HG03066 (cell line): ENCODE measurements around the gene GDF7.

Source experiments
- ATAC-seq: cut with Tn5 transposase; IDR thresholded peaks from one replicate; pipeline ENCODE4 v1.9.1; 2021; ENCODE audit warnings: low read depth; ENCODE audit not compliant: unreplicated experiment

Gene GDF7

DNA sequence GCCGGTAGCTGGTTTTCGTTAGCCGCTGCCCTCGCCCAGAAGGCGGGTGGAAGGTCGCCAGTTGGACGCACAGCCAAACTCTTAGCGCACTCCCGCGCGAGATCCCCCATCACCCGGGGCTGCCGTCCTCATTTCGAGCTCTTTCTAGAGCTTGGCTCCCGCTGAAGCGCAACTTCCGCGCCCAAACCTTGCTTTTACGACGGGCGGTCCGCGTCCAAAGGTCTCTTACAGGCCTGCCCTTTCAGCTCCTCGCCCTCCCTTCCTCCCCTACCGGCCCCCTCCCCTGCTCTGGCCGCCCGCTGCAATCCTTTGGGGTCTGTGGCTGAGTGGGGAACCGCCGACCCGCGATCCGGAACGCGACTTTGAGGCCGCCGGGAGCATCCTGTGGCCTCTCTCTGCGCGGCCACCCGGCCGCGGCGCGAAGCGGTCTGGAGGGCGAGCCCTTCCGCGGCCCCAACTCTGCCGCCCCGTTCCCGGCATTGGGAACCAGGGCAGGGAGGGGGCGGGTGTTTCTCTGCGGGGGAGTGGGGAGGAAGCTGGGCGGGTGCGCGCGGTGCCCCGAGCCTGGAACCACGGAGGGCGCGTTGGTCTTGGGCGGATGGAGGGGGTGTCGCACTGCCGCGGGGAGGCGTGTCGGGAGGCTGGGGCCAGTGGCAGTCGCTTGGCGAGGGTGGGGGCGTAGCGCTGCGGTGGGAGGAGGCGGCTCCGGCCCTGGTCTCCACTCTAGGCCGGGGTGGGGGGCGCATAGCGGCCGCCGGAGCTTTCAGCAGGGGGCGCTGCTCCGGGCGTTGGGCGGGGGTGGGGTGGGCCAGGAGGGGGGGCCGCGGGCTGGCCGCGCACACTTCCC, at the start of gene GDF7:
TSS of gene GDF7 (plus strand) at position 841 of the 847 bp plus-strand sequence. CDS start 96 bp downstream, outside the sequence.
- no peak for ATAC-seq

DNA sequence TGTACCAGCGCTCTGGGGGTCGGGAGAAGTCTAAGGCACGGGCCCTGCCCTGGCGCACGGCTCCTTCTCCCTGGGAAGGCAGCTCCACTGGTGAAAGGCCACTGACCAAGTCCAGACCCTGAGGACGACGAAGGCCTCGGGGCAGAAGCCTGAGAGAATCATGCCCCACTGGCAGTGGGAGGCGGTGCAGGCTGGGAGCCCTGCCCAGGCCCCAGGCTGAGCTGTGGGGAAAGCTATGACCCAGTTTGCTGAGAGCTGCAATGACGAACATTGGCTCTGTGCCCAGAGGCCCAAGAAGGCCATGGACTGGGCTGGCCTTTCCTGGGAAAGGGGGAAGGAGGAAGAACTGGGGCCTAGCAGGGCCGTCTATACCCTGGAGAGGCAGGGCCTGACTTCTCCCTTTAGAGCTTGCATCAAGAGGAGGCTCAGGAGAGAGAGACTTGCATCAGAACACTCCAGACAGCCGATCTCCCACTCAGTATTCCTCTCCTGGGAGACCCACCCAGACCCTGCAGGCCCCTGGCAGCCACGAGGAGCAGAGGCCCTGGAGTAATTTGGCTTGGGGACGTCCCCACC, 49.0 kb upstream of the GDF7 start:
- no peak for ATAC-seq

DNA sequence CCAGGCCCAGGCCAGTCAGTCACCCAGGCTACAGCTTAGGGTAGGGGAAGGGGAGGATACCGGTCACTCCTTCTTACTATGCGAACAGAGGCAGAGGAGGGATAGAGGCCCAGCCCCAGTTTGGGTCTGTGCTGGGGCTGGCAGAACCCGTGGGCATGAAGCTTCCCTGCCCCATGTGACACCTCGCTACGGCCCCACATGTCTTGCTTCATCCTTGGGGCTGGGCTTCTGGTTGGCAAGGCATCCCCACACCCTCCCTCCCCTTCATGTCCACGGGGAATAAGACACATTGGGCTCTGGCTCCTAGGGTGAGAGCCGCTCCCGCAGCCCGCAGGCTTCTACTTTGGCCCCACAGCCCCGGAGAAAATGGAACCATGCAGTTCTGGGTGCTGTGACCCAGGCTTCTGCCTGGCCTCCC, 48.5 kb upstream of the GDF7 start:
- ATAC-seq, result no peak

DNA sequence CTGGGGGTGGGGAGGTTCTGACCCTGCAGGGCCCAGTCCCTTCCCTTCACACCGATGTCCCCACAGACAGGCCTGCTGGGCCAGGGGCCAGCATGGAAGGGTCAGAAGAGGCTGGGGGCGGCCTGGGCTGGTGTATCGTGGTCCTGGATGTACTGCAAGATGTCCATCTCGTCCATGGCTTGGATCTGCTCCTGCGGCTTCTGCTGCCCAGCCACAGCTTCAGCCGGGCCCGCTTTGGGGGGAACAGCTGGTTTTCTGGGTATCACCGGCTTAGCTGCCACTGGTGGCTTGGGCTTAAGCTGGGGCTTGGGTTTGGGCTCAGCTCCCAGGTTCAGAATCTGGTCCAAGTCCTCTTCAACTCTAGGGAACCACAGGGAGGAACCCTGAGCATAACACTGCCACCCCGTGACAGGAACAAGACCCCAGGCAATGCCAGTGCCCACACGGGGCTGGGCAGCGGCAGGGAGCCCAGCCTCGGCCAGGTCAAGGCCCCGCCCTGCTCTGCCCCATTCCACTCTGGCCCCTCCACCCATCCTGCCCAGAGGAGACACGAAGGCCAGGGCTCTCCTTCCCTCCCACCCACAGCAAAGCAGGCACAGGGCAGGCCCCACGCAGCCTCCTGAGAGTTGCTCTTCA, 47.9 kb upstream of the GDF7 start:
- ATAC-seq, result no peak

DNA sequence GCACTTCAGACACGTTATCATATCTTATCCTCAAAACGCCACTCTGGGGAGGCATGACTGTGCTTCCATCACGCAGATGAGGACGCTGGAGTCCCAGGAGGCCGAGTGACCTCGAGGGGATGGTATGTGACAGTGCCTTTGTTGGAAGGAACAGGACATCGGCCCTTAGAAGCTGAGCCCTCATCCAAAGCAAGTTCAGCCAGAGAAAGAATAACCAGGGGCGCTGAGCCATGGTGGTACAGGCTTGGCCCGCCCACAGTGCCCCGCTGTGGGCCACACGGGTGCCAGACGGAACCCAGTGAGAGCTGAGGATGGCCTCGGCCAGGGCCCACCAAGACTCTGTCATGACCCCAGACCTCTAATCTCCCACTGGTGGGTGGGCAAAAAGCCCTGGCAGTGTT, 47.3 kb upstream of the GDF7 start:
- ATAC-seq, result no peak

GRCh38 chr2:20620271-20620681, 46.7 kb upstream of the GDF7 start:
- ATAC-seq, result no peak

- ATAC-seq, result no peak
Measured at GRCh38 chr2:20620696-20621365, 46.1 kb upstream of the GDF7 start.

DNA sequence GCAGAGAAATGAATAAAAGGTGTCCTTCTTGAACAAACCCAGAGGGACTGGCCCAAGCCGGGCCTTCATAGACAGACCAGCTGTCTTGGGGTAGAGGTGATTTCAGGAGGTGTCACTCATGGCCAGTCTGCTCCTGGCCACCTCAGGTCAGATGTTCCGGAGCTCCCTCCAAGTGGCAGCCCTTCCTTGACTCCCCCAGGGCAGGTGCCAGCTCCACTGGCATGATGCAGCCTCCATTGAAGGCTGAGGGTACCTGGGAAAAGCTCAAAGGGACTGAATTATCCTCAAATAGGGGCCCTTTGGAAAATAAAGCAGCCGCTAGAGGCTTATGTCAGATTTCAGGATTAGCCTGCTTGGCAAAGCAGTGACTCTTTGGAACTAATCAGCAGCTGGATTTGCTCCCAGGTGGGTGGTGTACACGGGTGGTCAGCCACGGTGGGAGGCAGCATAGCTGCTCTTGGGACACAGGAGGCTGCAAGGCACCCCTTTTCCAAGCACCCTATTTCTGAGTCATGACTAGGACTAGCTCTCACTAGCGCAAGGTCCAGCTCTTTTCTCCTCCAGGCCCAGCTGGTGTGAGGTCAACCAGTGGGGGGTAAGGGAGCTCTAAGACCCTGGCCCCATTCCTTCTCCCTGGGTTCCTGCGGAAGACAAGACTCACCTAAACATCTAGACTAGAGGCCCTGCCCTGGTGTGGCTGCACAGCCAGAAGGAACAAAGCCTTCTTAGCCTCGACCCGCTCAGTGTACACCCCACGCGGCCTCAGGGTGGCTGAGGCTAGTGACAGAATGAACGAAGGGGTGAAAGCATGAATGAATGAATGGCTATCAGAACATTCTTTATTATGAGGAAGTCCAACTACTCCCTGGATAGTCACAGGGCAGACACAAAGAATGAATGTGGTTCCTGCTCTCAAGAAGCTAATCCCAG, 45.3 kb upstream of the GDF7 start:
- no peak for ATAC-seq

DNA sequence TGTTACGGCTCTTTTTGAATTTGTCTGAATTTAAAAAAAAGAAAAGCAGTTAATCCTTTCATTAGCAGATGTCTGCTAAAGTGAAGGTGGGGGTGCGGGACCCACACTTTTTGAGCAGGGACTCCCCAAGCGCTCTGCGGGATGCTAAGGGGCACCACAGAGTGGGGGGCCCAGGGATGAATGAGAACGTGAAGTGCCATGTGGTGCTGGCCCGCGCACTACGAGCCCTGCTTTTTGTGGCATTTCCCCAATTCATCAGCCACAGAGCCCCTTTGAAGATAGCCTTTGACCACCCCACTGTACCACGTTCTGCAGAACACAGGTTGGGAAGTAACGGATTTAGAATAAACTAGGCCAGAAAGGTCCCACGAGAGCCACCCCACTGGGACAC, 44.7 kb upstream of the GDF7 start:
- no peak for ATAC-seq

DNA sequence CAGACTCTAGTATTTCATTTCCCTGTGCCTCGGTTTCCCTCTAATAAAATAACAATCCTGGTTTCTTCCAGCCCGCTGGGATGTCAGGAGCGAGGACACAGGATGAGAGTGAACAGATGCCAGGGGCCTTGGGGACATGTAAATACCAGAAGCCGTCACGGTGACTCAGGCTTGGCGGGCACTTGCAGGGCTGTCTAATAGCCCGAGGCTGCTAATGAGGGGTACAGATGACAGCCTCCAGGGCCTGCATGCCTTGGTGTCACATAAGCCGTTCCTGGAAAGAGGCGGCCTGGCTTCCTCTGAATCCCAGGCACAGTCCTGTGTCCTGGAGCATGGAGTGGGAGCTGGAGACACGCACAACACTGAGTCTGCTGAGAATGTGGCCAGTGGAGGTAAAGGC, 44.2 kb upstream of the GDF7 start:
- no peak for ATAC-seq

DNA sequence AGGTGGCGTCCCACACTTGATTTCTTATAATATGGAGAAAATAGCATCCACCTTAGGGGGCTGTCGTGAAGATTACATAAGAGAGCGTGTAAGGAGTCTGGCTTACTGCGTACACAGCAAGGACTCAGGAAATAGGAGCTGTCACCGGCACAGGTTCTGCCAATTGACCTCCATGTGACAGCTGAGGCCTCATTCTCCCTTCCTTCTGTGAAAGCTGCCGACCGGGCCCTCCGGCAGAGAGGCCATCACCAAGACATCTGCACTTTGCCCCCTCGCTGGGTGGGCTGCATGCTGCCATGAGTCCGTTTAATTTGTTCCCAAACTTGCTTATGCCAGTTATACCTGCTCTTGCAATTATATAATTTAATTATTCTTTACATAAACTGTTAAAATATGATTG, 43.7 kb upstream of the GDF7 start:
- ATAC-seq, result no peak

- ATAC-seq, result no peak
Measured at GRCh38 chr2:20623741-20624155, 43.2 kb upstream of the GDF7 start.

GRCh38 chr2:20624156-20624883, 42.6 kb upstream of the GDF7 start:
- no peak for ATAC-seq

- ATAC-seq, result no peak
Measured at GRCh38 chr2:20624884-20625485, 42.0 kb upstream of the GDF7 start.

DNA sequence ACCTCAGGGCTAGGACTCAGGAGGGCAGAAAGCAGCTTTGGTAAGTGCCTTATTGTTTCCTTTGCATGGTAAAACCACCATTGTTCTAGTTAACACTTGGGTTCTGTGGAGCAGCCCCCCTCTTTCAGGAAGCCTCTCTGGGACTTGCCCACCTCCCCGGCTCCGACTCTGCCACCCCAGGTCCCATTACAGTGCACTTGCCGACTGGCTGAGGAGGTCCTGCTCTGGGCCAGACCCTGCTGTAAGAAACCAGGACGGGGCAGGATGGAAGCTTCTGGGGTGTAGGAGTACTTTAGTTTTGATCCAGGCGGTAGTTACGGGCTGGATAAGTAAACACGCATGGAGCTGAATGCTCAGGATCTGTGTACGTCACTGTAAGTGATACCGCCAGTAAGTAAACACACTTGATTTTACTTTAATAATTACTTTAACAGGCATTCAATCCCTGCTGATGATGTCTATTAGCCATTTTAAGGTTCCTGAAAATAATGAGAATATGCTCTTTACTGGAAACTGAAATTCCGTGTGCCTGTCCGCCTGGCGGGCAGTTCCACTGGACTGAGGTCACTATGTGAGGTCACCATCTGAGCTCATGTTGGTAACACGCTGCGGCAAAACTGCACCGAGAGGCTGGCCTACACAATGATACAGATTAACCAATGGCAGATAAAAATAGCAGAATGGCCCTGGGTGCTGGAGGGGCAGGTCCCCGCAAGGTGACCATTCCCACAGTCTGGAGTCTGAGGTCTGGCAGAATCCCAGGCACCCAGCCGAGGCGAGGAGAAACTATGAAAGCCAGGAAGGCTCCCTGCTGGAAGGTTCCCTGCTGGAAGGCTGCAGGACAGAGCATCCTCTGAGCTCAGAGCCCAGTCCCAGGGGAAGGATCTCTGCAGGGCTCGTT, 41.2 kb upstream of the GDF7 start:
- ATAC-seq, result no peak

DNA sequence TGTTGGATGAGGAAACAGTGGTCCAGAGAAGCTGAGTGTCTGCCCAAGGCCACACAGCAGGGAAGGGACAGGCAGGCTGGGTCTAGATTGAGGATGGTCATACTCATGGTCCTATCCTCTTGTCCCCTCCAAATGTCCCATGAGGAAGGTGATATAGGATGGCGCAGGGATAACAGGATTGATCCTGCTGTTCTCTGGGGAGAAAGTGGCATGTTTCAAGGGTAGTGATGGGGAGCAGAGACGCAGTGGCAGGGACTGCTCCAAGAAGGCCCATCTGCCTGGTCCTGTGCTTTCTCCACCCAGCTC, 40.6 kb upstream of the GDF7 start:
- no peak for ATAC-seq

GRCh38 chr2:20626698-20627513, 40.0 kb upstream of the GDF7 start:
- ATAC-seq, result no peak
